ENCODE results near the gene CDH13. TPM values are rescaled to one million over a fixed set of nuclear protein-coding genes. Genes with fewer than 3 reads are reported as not detected.

CDH13 gene
- total and polyA plus RNA-seq, 2 of the 8 experiments (the other 6 are each of a cell fraction or from before 2014, with no cell fraction given) = 2.3 to 2.4 TPM

DNA sequence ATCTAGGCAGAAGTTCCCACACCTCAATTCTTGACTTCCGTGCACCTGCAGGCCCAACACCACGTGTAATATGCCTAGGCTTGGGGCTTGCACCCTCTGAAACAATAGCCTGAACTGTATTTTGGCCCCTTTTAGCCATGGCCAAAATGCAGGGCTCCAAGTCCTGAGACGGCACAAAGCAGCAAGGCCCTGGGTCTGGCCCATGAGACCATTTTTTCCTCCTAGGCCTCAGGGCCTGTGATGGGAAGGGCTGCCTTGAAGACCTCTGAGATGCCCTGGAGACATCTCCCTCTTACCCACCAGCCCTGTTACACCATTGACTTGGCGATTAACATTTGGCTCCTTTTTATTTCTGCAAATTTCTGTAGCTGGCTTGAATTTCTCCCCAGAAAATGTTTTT, 238.6 kb downstream of the CDH13 start:
- no peak overlapping the region for H3K14ac ChIP-seq (ENCODE audit: insufficient read length)
- H3K79me2 ChIP-seq (ENCODE audit: control insufficient read depth in 1 of 2, insufficient read depth in 2 of 2, low read length in 2 of 2) = no peaks in the 10 kb centered on the region
- no peak overlapping the region for H3K4ac ChIP-seq (replicated peaks; ENCODE audit: insufficient read length, low read depth, low read length)
- no peak overlapping the region for H2BK20ac ChIP-seq (ENCODE audit: low read length)
- DNase-seq (ENCODE audit: low read depth in 1 of 2, low spot score in 2 of 2) (no peak), FAIRE-seq (no peak)
- H3K79me1 ChIP-seq (ENCODE audit: low read depth, low read length) = no peaks in the 10 kb centered on the region
- no peak overlapping the region for H2BK120ac ChIP-seq (replicated peaks; ENCODE audit: low read depth, low read length)
- no peak overlapping the region for H2BK12ac ChIP-seq (ENCODE audit: low read depth, low read length)
- CTCF ChIA-PET (ENCODE audit: partially characterized antibody) = no interaction called here
- H4K5ac ChIP-seq (ENCODE audit: insufficient read length, low read depth, low read length) = no peak overlapping the region
- peaks cover 4 to 6% of the 10 kb centered on the region in 2 experiments; a peak in 2 of 4 replicates for H3K9me3 ChIP-seq (ENCODE audit: insufficient read depth in 2 of 2, low read depth in 1 of 2, low read length in 1 of 2)
- no peak overlapping the region for H3K23ac ChIP-seq (ENCODE audit: insufficient read length)
- H2BK5ac ChIP-seq (ENCODE audit: low read depth, low read length) = no peak overlapping the region
- WGBS, 2 experiments (ENCODE audit: extremely low coverage in 1 of 2, insufficient coverage in 1 of 2, insufficient read length in 1 of 2, insufficient replicate concordance in 2 of 2, low coverage in 1 of 2, low lambda C conversion rate in 2 of 2, missing lambda C conversion rate in 1 of 2) = 80% methylated on average over 4 of the region's 4 CpGs; no CpG with 5 or more reads in 1 of the 2 experiments
- H2AK5ac ChIP-seq (ENCODE audit: low read depth, low read length) = no peak overlapping the region
- H3K36me3 ChIP-seq (ENCODE audit: control insufficient read depth in 2 of 4, insufficient read depth in 4 of 4, low read length in 3 of 4) = no peaks in the 10 kb centered on the region
- H4K91ac ChIP-seq (replicated peaks; ENCODE audit: insufficient read length, low read length) = no peak overlapping the region
- POLR2A ChIA-PET (ENCODE audit: partially characterized antibody) = no interaction called here
- no peaks in the 10 kb centered on the region for H3K23me2 ChIP-seq (ENCODE audit: low read depth, low read length)
- no peak overlapping the region for H3K9ac ChIP-seq (replicated peaks in 1 of 4; ENCODE audit: extremely low read depth in 1 of 4, low read depth in 3 of 4, low read length in 3 of 4)
- H3K4me1 ChIP-seq (replicated peaks in 1 of 4; ENCODE audit: control insufficient read depth in 3 of 4, insufficient read depth in 4 of 4, low read length in 3 of 4) = no peaks in the 10 kb centered on the region
- no peak overlapping the region for H3K4me3 ChIP-seq (ENCODE audit: extremely low read depth in 1 of 4, insufficient read depth in 2 of 4, low read depth in 3 of 4, low read length in 4 of 4)
- no peak overlapping the region for H4K8ac ChIP-seq (ENCODE audit: extremely low read depth, insufficient read depth, low read length)
- no peak overlapping the region for H2BK15ac ChIP-seq (ENCODE audit: low read length)
- no peak overlapping the region for H2AFZ ChIP-seq (ENCODE audit: low read length)
- no peaks in the 10 kb centered on the region for H4K20me1 ChIP-seq (replicated peaks in 1 of 2; ENCODE audit: control insufficient read depth in 1 of 2, insufficient read depth in 2 of 2, low read length in 2 of 2)
- no peak overlapping the region for H3K18ac ChIP-seq (ENCODE audit: extremely low read depth, low read length)
- no peak overlapping the region for H3K27ac ChIP-seq (ENCODE audit: low read depth, low read length)
- H3K4me2 ChIP-seq (ENCODE audit: insufficient read depth in 1 of 2, low read depth in 2 of 2, low read length in 2 of 2) = no peak overlapping the region
- H3K27me3 ChIP-seq (replicated peaks in 1 of 4; ENCODE audit: control insufficient read depth in 3 of 4, extremely low read depth in 1 of 4, insufficient read depth in 3 of 4, low read length in 3 of 4) = no peaks in the 10 kb centered on the region
- H3K56ac ChIP-seq (replicated peaks; ENCODE audit: insufficient read length, low read depth, low read length) = no peak overlapping the region
- no peak for TF ChIP-seq YY1 (IDR thresholded peaks at IDR 0.05; ENCODE audit: low read depth, low read length)
- TF ChIP-seq, protein P1, sequence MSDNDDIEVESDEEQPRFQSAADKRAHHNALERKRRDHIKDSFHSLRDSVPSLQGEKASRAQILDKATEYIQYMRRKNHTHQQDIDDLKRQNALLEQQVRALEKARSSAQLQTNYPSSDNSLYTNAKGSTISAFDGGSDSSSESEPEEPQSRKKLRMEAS (IDR thresholded peaks at IDR 0.05) = no peak
- TF ChIP-seq GTF2F1 (IDR thresholded peaks at IDR 0.05; ENCODE audit: borderline replicate concordance, low read depth, low read length) = no peak
- TF ChIP-seq GABPA (IDR thresholded peaks at IDR 0.05; ENCODE audit: borderline replicate concordance, insufficient read depth, low read length) = no peak
